ENCODE data around the gene CFAP157.

DNA sequence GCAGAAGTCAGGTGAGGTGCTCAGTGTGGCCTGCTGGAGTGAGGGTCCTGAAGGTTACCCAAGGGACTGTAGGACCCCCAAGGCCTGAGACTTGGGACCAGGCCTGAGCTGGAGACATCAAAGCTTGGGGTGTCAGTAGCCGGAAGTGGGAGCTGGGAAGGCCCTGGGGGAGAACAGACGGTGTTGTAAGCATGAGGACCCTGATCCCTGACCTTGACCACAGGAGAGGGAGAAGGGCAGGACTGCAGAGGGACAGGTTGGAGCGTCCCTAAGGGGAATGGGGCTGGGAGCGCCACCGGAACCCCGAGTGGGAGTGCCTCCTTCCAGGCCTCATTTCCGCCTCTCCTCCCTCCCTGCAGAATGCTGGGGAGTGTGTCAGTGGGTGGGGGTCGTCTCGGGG, 9.6 kb downstream of the CFAP157 start:
- TF ChIP-seq POLR2AphosphoS5 (IDR thresholded peaks at IDR 0.05; ENCODE audit: borderline replicate concordance, low read depth, low read length), result no peak
- no peak for TF ChIP-seq EZH2 (IDR thresholded peaks at IDR 0.05)
- no peak for TF ChIP-seq FOXP2 (optimal IDR thresholded peaks at IDR 0.05; ENCODE audit: control extremely low read depth, extremely low read length, insufficient read depth)
